Thyroid gland (tissue), 4 donors: ENCODE data around the gene ZNF438. TPM values are rescaled to one million over a fixed set of nuclear protein-coding genes. Genes with fewer than 3 reads are reported as not detected.
"Not testable (repeated sequence)": the region's sequence is repeated elsewhere in the genome, so short reads cannot be mapped to it uniquely, and the experiment has no call there.

Experiments used
- DNase-seq, 2 donors: peaks; one replicate each; pipeline ENCODE4 v3.0.0-alpha.2; 2019
- H3K27ac ChIP-seq, 3 donors: fragments of 200-600 bp; sonication (generic); 1 replicate in 2 of 3; 2 replicates in 1 of 3; pipeline ENCODE4 v1.5.1; 2016 to 2019; ENCODE audit warnings: mild to moderate bottlenecking in 1 of 3, moderate library complexity in 1 of 3
- H3K27me3 ChIP-seq: fragments of 200-600 bp; sonication (generic); one replicate; pipeline ENCODE4 v1.5.1; 2019
- H3K36me3 ChIP-seq, 2 donors: fragments of 200-600 bp; sonication (generic); one replicate each; pipeline ENCODE4 v1.5.1; 2016 to 2019
- H3K4me1 ChIP-seq, 2 donors: fragments of 200-600 bp; sonication (generic); one replicate each; pipeline ENCODE4 v1.5.1; 2017 to 2019
- H3K4me3 ChIP-seq, 3 donors: fragments of 200-600 bp; sonication (generic); replicated peaks in 1 of 3; 1 replicate in 2 of 3; 2 replicates in 1 of 3; pipeline ENCODE4 v1.5.1; 2016; ENCODE audit warnings: mild to moderate bottlenecking in 1 of 3
- H3K9me3 ChIP-seq: fragments of 200-600 bp; sonication (generic); one replicate; pipeline ENCODE4 v1.5.1; 2017
- CTCF ChIP-seq, 6 experiments: fragments of 200-600 bp in 3 of 6; fragments of 450-650 bp in 3 of 6; sonication (generic) in 3 of 6; IDR thresholded peaks; one replicate each; pipeline ENCODE4 v1.5.1; 2016 to 2019; ENCODE audit warnings: antibody characterized with exemption in 6 of 6, mild to moderate bottlenecking in 2 of 6, inconsistent platforms in 1 of 6, moderate library complexity in 1 of 6
- POLR2A ChIP-seq, 2 donors: fragments of 450-650 bp; IDR thresholded peaks; one replicate each; pipeline ENCODE4 v1.6.1; 2017; ENCODE audit warnings: antibody characterized with exemption in 2 of 2, mild to moderate bottlenecking in 2 of 2, moderate library complexity in 1 of 2
- WGBS, 2 donors: methylation state at CpG; one replicate each; pipeline ENCODE4 v1.1.5; 2017; 5-methylcytosine and 5-hydroxymethylcytosine counted together
- intact Hi-C: fragments of 100-400 bp; cut with DNase I; formaldehyde crosslinking; loops from one replicate; pipeline ENCODE4 v1.15.1; 2023
- total RNA-seq, 4 donors: library from RNA; depleted of rRNA; stranded (reverse); fragments of >200 nt; gene quantifications; one replicate each; pipeline ENCODE4 v1.2.3, GENCODE V29; 2016

Gene ZNF438
- total RNA-seq, 4 donors from 2014 or later: 19.2 to 21.8 (median 20.3) TPM

GRCh38 chr10:30986053-30986555 is 45.6 kb downstream of the ZNF438 start:
- no peaks in the 10 kb centered on the region for H3K36me3 ChIP-seq
- no peak overlapping the region for H3K4me3 ChIP-seq
- no peaks in the 10 kb centered on the region for H3K27me3 ChIP-seq
- WGBS, 2 donors: 63 to 82% methylated on average over 3 of the region's 3 CpGs
- no peak for DNase-seq
- TF ChIP-seq CTCF (IDR thresholded peaks at IDR 0.05) (no peak), POLR2A (IDR thresholded peaks at IDR 0.05) (no peak)
- H3K27ac ChIP-seq: no peak overlapping the region
- peaks cover 7 to 13% of the 10 kb centered on the region in 2 donors for H3K4me1 ChIP-seq
- intact Hi-C loops: no loop called here
- H3K9me3 ChIP-seq: no peaks in the 10 kb centered on the region

GRCh38 chr10:30985512-30985911 is 46.2 kb downstream of the ZNF438 start:
- Histone ChIP-seq H3K27me3 (no peaks in the 10 kb centered on the region), H3K27ac (no peak overlapping the region), H3K4me3 (no peak overlapping the region), H3K9me3 (no peaks in the 10 kb centered on the region), H3K36me3 (no peaks in the 10 kb centered on the region), H3K4me1 (peaks cover 12 to 19% of the 10 kb centered on the region in 2 donors)
- WGBS, 2 donors: 55 to 80% methylated on average over 1 of the region's 1 CpG
- intact Hi-C loops: no loop called here
- no peak for DNase-seq
- TF ChIP-seq CTCF (IDR thresholded peaks at IDR 0.05) (no peak), POLR2A (IDR thresholded peaks at IDR 0.05) (no peak)

GRCh38 chr10:30984563-30985328 is 46.9 kb downstream of the ZNF438 start:
- Histone ChIP-seq H3K27ac (no peak overlapping the region), H3K4me1 (peaks cover 15 to 21% of the 10 kb centered on the region in 2 donors), H3K36me3 (no peaks in the 10 kb centered on the region), H3K4me3 (no peak overlapping the region), H3K9me3 (no peaks in the 10 kb centered on the region), H3K27me3 (no peaks in the 10 kb centered on the region)
- TF ChIP-seq POLR2A (IDR thresholded peaks at IDR 0.05): no peak
- TF ChIP-seq CTCF (IDR thresholded peaks at IDR 0.05): no peak
- no peak for DNase-seq
- intact Hi-C loops: no loop called here
- 91% methylated on average over 4 of the region's 4 CpGs for WGBS, 2 donors

- DNase-seq, H3K36me3 ChIP-seq, H3K27me3 ChIP-seq, H3K9me3 ChIP-seq, intact Hi-C loops, H3K4me3 ChIP-seq: not testable (repeated sequence)
- WGBS, 2 donors: 91 to 93% methylated on average over 6 of the region's 6 CpGs
- Histone ChIP-seq H3K4me1 (peaks cover 15 to 21% of the 10 kb centered on the region in 2 donors), H3K27ac (peak overlapping the region in 1 of 3 donors; percentile 29)
Observed at GRCh38 chr10:30983209-30983608, 48.5 kb downstream of the ZNF438 start.

- DNase-seq: peak; percentile 85 to 87
- peaks cover 15 to 21% of the 10 kb centered on the region in 2 donors for H3K4me1 ChIP-seq
- H3K27me3 ChIP-seq: no peaks in the 10 kb centered on the region
- no peak overlapping the region for H3K4me3 ChIP-seq
- H3K27ac ChIP-seq: peak overlapping the region; percentile 22 to 86 (median 61)
- 47 to 50% methylated on average over 7 of the region's 7 CpGs for WGBS, 2 donors
- TF ChIP-seq CTCF (IDR thresholded peaks at IDR 0.05) (no peak), POLR2A (IDR thresholded peaks at IDR 0.05) (peak in 1 of 2 donors; percentile 42)
- intact Hi-C loops: no loop called here
- no peaks in the 10 kb centered on the region for H3K36me3 ChIP-seq
- H3K9me3 ChIP-seq: no peaks in the 10 kb centered on the region
Observed at GRCh38 chr10:30980951-30981616, 50.6 kb downstream of the ZNF438 start.
